IMR-90 (cell line): ENCODE data around the gene POU2F2. TPM values are rescaled to one million over a fixed set of nuclear protein-coding genes. Genes with fewer than 3 reads are reported as not detected.

Source experiments
- ATAC-seq: fragments of 200-7000 bp; cut with Tn5 transposase; 2 replicates; pipeline ENCODE4 v1.9.1; 2020; ENCODE audit warnings: low read depth, mild to moderate bottlenecking, moderate library complexity
- BruUV-seq: library from RNA; stranded (reverse); fragments of 400-500 nt; replicated peaks from 2 replicates; lab custom pipeline; 2021; lab: Mats Ljungman, UMichigan
- CTCF ChIA-PET: fragments of 300-600 bp; formaldehyde crosslinking; extraction: SDS; loops from one replicate; lab custom pipeline; 2021; ENCODE audit warnings: antibody characterized with exemption; lab: Yijun Ruan, JAX
- POLR2A ChIA-PET: fragments of 300-600 bp; sonication (Branson Sonifier 250); formaldehyde crosslinking; loops from one replicate; lab custom pipeline; 2022; ENCODE audit warnings: antibody characterized with exemption; ENCODE audit not compliant: unreplicated experiment; lab: Charles Lee
- DNase-seq: peaks from one replicate; pipeline ENCODE4 v3.0.0; 2013
- H2AFZ ChIP-seq: replicated peaks from 2 replicates; pipeline ENCODE3; 2013; ENCODE audit warnings: low read length, mild to moderate bottlenecking; ENCODE audit not compliant: poor library complexity
- H2AK5ac ChIP-seq: 2 replicates; pipeline ENCODE4 v1.6.1; 2013; ENCODE audit warnings: low read depth, low read length, inconsistent platforms
- H2AK9ac ChIP-seq: replicated peaks from 2 replicates; pipeline ENCODE3; 2013; ENCODE audit warnings: mild to moderate bottlenecking, low read depth, low read length, moderate library complexity; ENCODE audit not compliant: poor library complexity
- H2BK120ac ChIP-seq: 2 replicates; pipeline ENCODE4 v1.6.1; 2013; ENCODE audit warnings: low read depth, low read length, inconsistent platforms
- H2BK15ac ChIP-seq: 3 replicates; pipeline ENCODE4 v1.6.1; 2013; ENCODE audit warnings: low read depth, low read length, inconsistent platforms
- H2BK20ac ChIP-seq: 2 replicates; pipeline ENCODE4 v1.6.1; 2013; ENCODE audit warnings: low read depth, mild to moderate bottlenecking, inconsistent platforms, low read length, moderate library complexity
- H2BK5ac ChIP-seq: 2 replicates; pipeline ENCODE4 v1.6.1; 2013; ENCODE audit warnings: mild to moderate bottlenecking, low read depth, low read length, inconsistent platforms; ENCODE audit not compliant: poor library complexity, severe bottlenecking
- H3K14ac ChIP-seq: replicated peaks from 2 replicates; pipeline ENCODE4 v1.6.1; 2013; ENCODE audit warnings: low read depth, low read length, inconsistent platforms
- H3K18ac ChIP-seq: 2 replicates; pipeline ENCODE4 v1.6.1; 2013; ENCODE audit warnings: low read depth, low read length, control low read depth
- H3K23ac ChIP-seq: 2 replicates; pipeline ENCODE4 v1.6.1; 2013; ENCODE audit warnings: low read depth, low read length, inconsistent platforms
- H3K27ac ChIP-seq: 2 replicates; pipeline ENCODE4 v1.5.1; 2013; ENCODE audit warnings: mild to moderate bottlenecking, control low read depth, low read length; ENCODE audit not compliant: insufficient read depth
- H3K27me3 ChIP-seq: 2 replicates; pipeline ENCODE4 v1.6.1; 2013; ENCODE audit warnings: low read length; ENCODE audit not compliant: control insufficient read depth, insufficient read depth
- H3K36me3 ChIP-seq: 2 replicates; pipeline ENCODE4 v1.6.1; 2013; ENCODE audit warnings: low read length, mixed read lengths; ENCODE audit not compliant: control insufficient read depth, insufficient read depth
- H3K4ac ChIP-seq: 2 replicates; pipeline ENCODE4 v1.6.1; 2013; ENCODE audit warnings: low read depth, low read length, inconsistent platforms
- H3K4me1 ChIP-seq: 2 replicates; pipeline ENCODE4 v1.6.1; 2013; ENCODE audit warnings: low read length, mixed read lengths; ENCODE audit not compliant: control insufficient read depth, insufficient read depth
- H3K4me2 ChIP-seq: 2 replicates; pipeline ENCODE4 v1.6.1; 2013; ENCODE audit warnings: low read depth, mild to moderate bottlenecking, control low read depth, low read length, moderate library complexity
- H3K4me3 ChIP-seq: 2 replicates; pipeline ENCODE4 v1.5.1; 2013; ENCODE audit warnings: low read depth, mild to moderate bottlenecking, control low read depth, low read length, moderate library complexity; ENCODE audit not compliant: insufficient read depth
- H3K56ac ChIP-seq: 2 replicates; pipeline ENCODE4 v1.6.1; 2013; ENCODE audit warnings: low read length, inconsistent platforms; ENCODE audit not compliant: insufficient read depth; ENCODE audit errors: extremely low read depth
- H3K79me1 ChIP-seq, 2 experiments: 2 replicates each; pipeline ENCODE4 v1.6.1; 2013; ENCODE audit warnings: low read length in 2 of 2, inconsistent platforms in 1 of 2, low read depth in 1 of 2
- H3K9ac ChIP-seq: 2 replicates; pipeline ENCODE4 v1.6.1; 2013; ENCODE audit warnings: low read depth, low read length, control low read depth
- H3K9me1 ChIP-seq: 2 replicates; pipeline ENCODE4 v1.6.1; 2013; ENCODE audit warnings: low read length, inconsistent platforms; ENCODE audit not compliant: insufficient read depth
- H3K9me3 ChIP-seq: 2 replicates; pipeline ENCODE4 v1.6.1; 2013; ENCODE audit warnings: low read length; ENCODE audit not compliant: control insufficient read depth, insufficient read depth
- H4K20me1 ChIP-seq: 2 replicates; pipeline ENCODE4 v1.6.1; 2013; ENCODE audit warnings: low read length, inconsistent platforms; ENCODE audit not compliant: insufficient read depth
- H4K5ac ChIP-seq: 2 replicates; pipeline ENCODE4 v1.6.1; 2013; ENCODE audit warnings: mild to moderate bottlenecking, low read depth, low read length, control low read depth
- H4K8ac ChIP-seq, 2 experiments: 2 replicates each; pipeline ENCODE4 v1.6.1; 2013; ENCODE audit warnings: low read depth in 2 of 2, low read length in 2 of 2, control low read depth in 1 of 2, inconsistent platforms in 1 of 2
- H4K91ac ChIP-seq: 2 replicates; pipeline ENCODE4 v1.6.1; 2013; ENCODE audit warnings: low read depth, low read length, inconsistent platforms; ENCODE audit not compliant: insufficient read depth
- BHLHE40 ChIP-seq: fragments of 150-350 bp; IDR thresholded peaks from 2 replicates; pipeline ENCODE4 v1.6.1; 2016; ENCODE audit warnings: mild to moderate bottlenecking, low read depth, low read length
- CEBPB ChIP-seq: IDR thresholded peaks from 2 replicates; pipeline ENCODE4 v1.6.1; 2012; ENCODE audit warnings: low read depth, low read length, improper control_type of control experiment
- CHD1 ChIP-seq: IDR thresholded peaks from 2 replicates; pipeline ENCODE4 v1.6.1; 2012; ENCODE audit warnings: low read depth, low read length, improper control_type of control experiment
- FOS ChIP-seq: fragments of 150-350 bp; IDR thresholded peaks from 2 replicates; pipeline ENCODE4 v1.6.1; 2016; ENCODE audit warnings: low read depth, low read length
- MAFK ChIP-seq: IDR thresholded peaks from 2 replicates; pipeline ENCODE4 v1.6.1; 2012; ENCODE audit warnings: low read depth, low read length, improper control_type of control experiment
- MAZ ChIP-seq: IDR thresholded peaks from 2 replicates; pipeline ENCODE4 v1.6.1; 2012; ENCODE audit warnings: low read depth, mild to moderate bottlenecking, low read length, improper control_type of control experiment, moderate library complexity, borderline replicate concordance
- MXI1 ChIP-seq: IDR thresholded peaks from 2 replicates; pipeline ENCODE4 v1.6.1; 2012; ENCODE audit warnings: low read depth, mild to moderate bottlenecking, low read length, moderate library complexity, borderline replicate concordance
- NFE2L2 ChIP-seq: fragments of 150-350 bp; IDR thresholded peaks from 2 replicates; pipeline ENCODE4 v1.6.1; 2016; ENCODE audit warnings: low read depth, mild to moderate bottlenecking, low read length
- POLR2A ChIP-seq: IDR thresholded peaks from 2 replicates; pipeline ENCODE4 v1.6.1; 2012; ENCODE audit warnings: mild to moderate bottlenecking, low read depth, low read length
- RAD21 ChIP-seq: IDR thresholded peaks from 2 replicates; pipeline ENCODE4 v1.6.1; 2012; ENCODE audit warnings: low read length, improper control_type of control experiment
- RCOR1 ChIP-seq: IDR thresholded peaks from 2 replicates; pipeline ENCODE4 v1.6.1; 2012; ENCODE audit warnings: mild to moderate bottlenecking, low read length, improper control_type of control experiment; ENCODE audit not compliant: insufficient replicate concordance
- RFX5 ChIP-seq: IDR thresholded peaks from 2 replicates; pipeline ENCODE4 v1.8.0; 2012; ENCODE audit warnings: low read depth, mild to moderate bottlenecking, low read length, moderate library complexity
- SMC3 ChIP-seq: fragments of 150-350 bp; IDR thresholded peaks from 2 replicates; pipeline ENCODE4 v1.6.1; 2016; ENCODE audit warnings: low read depth, mild to moderate bottlenecking, antibody characterized with exemption, low read length, moderate library complexity
- WGBS, 2 experiments: methylation state at CpG; one replicate each; pipeline versions ENCODE4 v1.1.5 to v1.1.7; 2013; ENCODE audit warnings: missing lambda C conversion rate in 2 of 2; ENCODE audit not compliant: insufficient read length in 1 of 2; ENCODE audit errors: extremely low coverage in 2 of 2; 5-methylcytosine and 5-hydroxymethylcytosine counted together
- dilution Hi-C: fragments of 300-500 bp; cut with HindIII; formaldehyde crosslinking; loops from one replicate; pipeline ENCODE4 v1.14.3; 2018; ENCODE audit warnings: low sequenced_read_pairs; ENCODE audit not compliant: unreplicated experiment
- in situ Hi-C: fragments of 300-500 bp; cut with MboI; formaldehyde crosslinking; loops from 3 replicates; pipeline ENCODE4 v1.14.3; 2019; ENCODE audit warnings: low sequenced_read_pairs, inconsistent platforms, mixed read lengths
- intact Hi-C: fragments of 100-400 bp; cut with micrococcal nuclease; formaldehyde crosslinking; loops from 2 replicates; pipeline ENCODE4 v1.10.0; 2022
- polyA plus RNA-seq, 3 experiments: library from polyadenylated mRNA; depleted of rRNA; stranded (reverse); fragments of >200 nt; gene quantifications; 2 replicates each; pipeline ENCODE4 v1.2.3, GENCODE V29; 2012; ENCODE audit warnings: low replicate concordance in 1 of 3
- total RNA-seq: library from RNA; depleted of rRNA; stranded (reverse); fragments of >200 nt; gene quantifications from 2 replicates; pipeline ENCODE4 v1.2.3, GENCODE V29; 2012
- TF ChIP-seq, protein P1 (sequence below): conservative IDR thresholded peaks from 2 replicates; pipeline ENCODE4 v1.5.1; 2012; ENCODE audit warnings: mild to moderate bottlenecking, low read depth, low read length, improper control_type of control experiment
- TF ChIP-seq, protein P2 (sequence below): fragments of 150-350 bp; IDR thresholded peaks from 2 replicates; pipeline ENCODE4 v1.6.1; 2016; ENCODE audit warnings: low read depth, mild to moderate bottlenecking, low read length, moderate library complexity, borderline replicate concordance
- TF ChIP-seq, protein P3 (sequence below): fragments of 150-350 bp; IDR thresholded peaks from 2 replicates; pipeline ENCODE4 v1.6.1; 2017; ENCODE audit warnings: mild to moderate bottlenecking, antibody characterized with exemption, low read length, low read depth

Gene POU2F2
- total and polyA plus RNA-seq, 2 of the 4 experiments (the other 2 are of a cell fraction) = 0.54 to 5.0 TPM

GRCh38 chr19:42057846-42058245 lies 74.4 kb downstream of the POU2F2 start:
- H2BK120ac ChIP-seq = no peak overlapping the region
- H3K23ac ChIP-seq = no peak overlapping the region
- no peak overlapping the region for H4K5ac ChIP-seq
- H3K14ac ChIP-seq = no peak overlapping the region
- H3K36me3 ChIP-seq = no peaks in the 10 kb centered on the region
- H2AK9ac ChIP-seq = no peak overlapping the region
- H3K4me2 ChIP-seq = no peak overlapping the region
- DNase-seq = no peak
- BruUV-seq = no TSS peak
- H3K4me1 ChIP-seq = no peaks in the 10 kb centered on the region
- dilution Hi-C loops = no loop called here
- no peak overlapping the region for H3K4me3 ChIP-seq
- no peaks in the 10 kb centered on the region for H3K79me1 ChIP-seq
- intact Hi-C loops = no loop called here
- H3K9me3 ChIP-seq = no peaks in the 10 kb centered on the region
- WGBS, 2 experiments = no CpG with 5 or more reads among the region's 7 CpGs
- no peak overlapping the region for H3K27ac ChIP-seq
- H3K27me3 ChIP-seq = peaks cover 44% of the 10 kb centered on the region
- CTCF ChIA-PET = no interaction called here
- H3K4ac ChIP-seq = no peak overlapping the region
- H3K56ac ChIP-seq = no peak overlapping the region
- no peak overlapping the region for H2BK5ac ChIP-seq
- no peak for ATAC-seq
- no peaks in the 10 kb centered on the region for H3K9me1 ChIP-seq
- no peak overlapping the region for H3K18ac ChIP-seq
- H3K9ac ChIP-seq = no peak overlapping the region
- no peak overlapping the region for H2AFZ ChIP-seq
- no peaks in the 10 kb centered on the region for H4K20me1 ChIP-seq
- H2BK15ac ChIP-seq = no peak overlapping the region
- H4K8ac ChIP-seq = no peak overlapping the region
- H2AK5ac ChIP-seq = no peak overlapping the region
- POLR2A ChIA-PET = no interaction called here
- TF ChIP-seq RAD21 (no peak), POLR2A (no peak), RFX5 (no peak), CEBPB (no peak), RCOR1 (no peak), SMC3 (no peak), MAZ (no peak), MXI1 (no peak), CHD1 (no peak), FOS (no peak), BHLHE40 (no peak), NFE2L2 (no peak), MAFK (no peak)
- TF ChIP-seq, protein P1, sequence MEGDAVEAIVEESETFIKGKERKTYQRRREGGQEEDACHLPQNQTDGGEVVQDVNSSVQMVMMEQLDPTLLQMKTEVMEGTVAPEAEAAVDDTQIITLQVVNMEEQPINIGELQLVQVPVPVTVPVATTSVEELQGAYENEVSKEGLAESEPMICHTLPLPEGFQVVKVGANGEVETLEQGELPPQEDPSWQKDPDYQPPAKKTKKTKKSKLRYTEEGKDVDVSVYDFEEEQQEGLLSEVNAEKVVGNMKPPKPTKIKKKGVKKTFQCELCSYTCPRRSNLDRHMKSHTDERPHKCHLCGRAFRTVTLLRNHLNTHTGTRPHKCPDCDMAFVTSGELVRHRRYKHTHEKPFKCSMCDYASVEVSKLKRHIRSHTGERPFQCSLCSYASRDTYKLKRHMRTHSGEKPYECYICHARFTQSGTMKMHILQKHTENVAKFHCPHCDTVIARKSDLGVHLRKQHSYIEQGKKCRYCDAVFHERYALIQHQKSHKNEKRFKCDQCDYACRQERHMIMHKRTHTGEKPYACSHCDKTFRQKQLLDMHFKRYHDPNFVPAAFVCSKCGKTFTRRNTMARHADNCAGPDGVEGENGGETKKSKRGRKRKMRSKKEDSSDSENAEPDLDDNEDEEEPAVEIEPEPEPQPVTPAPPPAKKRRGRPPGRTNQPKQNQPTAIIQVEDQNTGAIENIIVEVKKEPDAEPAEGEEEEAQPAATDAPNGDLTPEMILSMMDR = no peak
- TF ChIP-seq, protein P2, sequence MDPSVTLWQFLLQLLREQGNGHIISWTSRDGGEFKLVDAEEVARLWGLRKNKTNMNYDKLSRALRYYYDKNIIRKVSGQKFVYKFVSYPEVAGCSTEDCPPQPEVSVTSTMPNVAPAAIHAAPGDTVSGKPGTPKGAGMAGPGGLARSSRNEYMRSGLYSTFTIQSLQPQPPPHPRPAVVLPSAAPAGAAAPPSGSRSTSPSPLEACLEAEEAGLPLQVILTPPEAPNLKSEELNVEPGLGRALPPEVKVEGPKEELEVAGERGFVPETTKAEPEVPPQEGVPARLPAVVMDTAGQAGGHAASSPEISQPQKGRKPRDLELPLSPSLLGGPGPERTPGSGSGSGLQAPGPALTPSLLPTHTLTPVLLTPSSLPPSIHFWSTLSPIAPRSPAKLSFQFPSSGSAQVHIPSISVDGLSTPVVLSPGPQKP = no peak
- TF ChIP-seq, protein P3, sequence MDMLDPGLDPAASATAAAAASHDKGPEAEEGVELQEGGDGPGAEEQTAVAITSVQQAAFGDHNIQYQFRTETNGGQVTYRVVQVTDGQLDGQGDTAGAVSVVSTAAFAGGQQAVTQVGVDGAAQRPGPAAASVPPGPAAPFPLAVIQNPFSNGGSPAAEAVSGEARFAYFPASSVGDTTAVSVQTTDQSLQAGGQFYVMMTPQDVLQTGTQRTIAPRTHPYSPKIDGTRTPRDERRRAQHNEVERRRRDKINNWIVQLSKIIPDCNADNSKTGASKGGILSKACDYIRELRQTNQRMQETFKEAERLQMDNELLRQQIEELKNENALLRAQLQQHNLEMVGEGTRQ = no peak
- in situ Hi-C loops = no loop called here
- H4K91ac ChIP-seq = no peak overlapping the region
- no peak overlapping the region for H2BK20ac ChIP-seq
